ES-I3 (cell line): ENCODE data around the gene NME9.

ENCODE experiments used
- H3K36me3 ChIP-seq: 2 replicates; pipeline ENCODE4 v1.6.1; 2013; ENCODE audit warnings: mild to moderate bottlenecking, low read length, control low read depth, moderate library complexity; ENCODE audit not compliant: insufficient read depth
- H3K4me1 ChIP-seq: 2 replicates; pipeline ENCODE4 v1.6.1; 2013; ENCODE audit warnings: mild to moderate bottlenecking, control low read depth, low read length; ENCODE audit not compliant: insufficient read depth
- H3K9ac ChIP-seq: 2 replicates; pipeline ENCODE4 v1.6.1; 2013; ENCODE audit warnings: low read depth, mild to moderate bottlenecking, low read length, moderate library complexity
- H3K9me3 ChIP-seq: 2 replicates; pipeline ENCODE4 v1.6.1; 2013; ENCODE audit warnings: mild to moderate bottlenecking, low read length, moderate library complexity; ENCODE audit not compliant: control insufficient read depth, insufficient read depth

The NME9 gene

DNA sequence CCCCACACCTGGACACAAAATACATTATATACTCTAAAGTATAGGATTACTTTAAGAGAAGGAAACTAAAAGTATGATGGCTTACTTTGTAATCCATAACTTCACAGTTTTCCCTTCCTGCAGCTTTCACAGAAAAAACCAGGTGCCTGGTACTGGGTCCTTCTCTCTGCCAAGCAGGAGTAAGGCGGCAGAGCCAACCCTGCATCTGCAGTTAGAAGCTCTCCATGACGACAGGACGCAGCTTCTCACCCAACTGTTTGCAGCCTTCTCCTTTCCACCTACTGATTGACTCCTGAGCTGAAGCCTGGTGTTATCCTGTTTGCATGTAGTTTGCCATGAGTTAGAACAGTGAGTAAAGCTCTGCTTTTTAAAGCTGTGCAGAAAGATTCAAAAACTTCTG lies 25.4 kb upstream of the NME9 start:
- Histone ChIP-seq H3K9ac (no peak overlapping the region), H3K36me3 (no peaks in the 10 kb centered on the region), H3K9me3 (no peaks in the 10 kb centered on the region), H3K4me1 (peaks cover 5% of the 10 kb centered on the region; the same call in 1 of the 2 replicates)

DNA sequence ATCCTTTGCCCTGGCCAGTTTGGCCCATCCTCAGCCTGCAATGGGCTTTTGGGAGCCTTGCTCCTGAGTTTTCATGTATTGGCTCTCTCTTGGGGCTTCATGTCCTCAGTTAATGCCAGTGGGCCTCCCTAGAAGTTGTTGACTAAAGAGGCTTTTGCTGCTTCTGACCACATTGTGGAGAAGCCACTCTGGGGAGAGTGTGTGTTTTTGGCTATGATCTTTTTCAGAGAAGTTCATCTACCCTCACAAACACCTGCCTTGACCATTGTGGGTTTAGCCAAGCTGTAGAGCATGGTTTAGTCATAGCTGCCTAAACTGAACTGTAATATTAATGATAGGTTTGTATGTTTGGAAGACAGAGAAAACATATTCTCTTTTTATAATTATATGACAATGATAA lies 24.7 kb upstream of the NME9 start:
- Histone ChIP-seq H3K4me1 (peaks cover 11% of the 10 kb centered on the region), H3K9me3 (no peaks in the 10 kb centered on the region), H3K9ac (no peak overlapping the region), H3K36me3 (no peaks in the 10 kb centered on the region)

DNA sequence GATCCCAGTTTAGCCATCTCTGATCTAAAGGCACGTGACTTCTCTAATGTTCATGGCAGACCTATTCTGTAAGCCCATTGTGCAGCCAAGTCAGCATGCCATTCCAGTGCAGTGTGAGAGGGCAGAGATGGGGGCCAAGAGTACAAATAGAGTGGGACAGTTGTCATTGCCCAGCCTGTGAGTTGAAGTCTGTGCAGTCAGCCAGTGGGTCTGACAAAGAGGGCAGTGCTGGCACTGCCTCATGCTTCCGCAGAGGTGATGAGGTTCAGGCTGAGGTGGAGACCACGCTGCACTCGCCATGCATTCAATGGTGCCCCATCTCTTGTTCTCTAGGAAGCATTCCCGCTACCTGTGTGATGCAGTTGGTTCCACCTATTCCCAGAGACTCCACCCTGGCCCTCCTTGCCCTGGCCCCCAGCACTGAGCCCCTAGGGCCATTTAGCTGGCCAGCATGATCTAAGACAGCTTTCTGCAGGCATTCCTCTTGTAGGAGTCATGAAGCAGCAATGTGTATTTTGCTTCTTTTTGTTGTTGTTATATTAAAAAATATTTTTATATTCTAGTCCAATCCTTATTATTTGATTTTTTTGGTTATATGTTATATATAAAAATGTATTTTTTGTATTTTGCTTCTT lies 22.4 kb upstream of the NME9 start:
- H3K9ac ChIP-seq, result no peak overlapping the region
- H3K9me3 ChIP-seq, result no peaks in the 10 kb centered on the region
- peaks cover 11% of the 10 kb centered on the region; the same call in 1 of the 2 replicates for H3K4me1 ChIP-seq
- H3K36me3 ChIP-seq, result no peaks in the 10 kb centered on the region

DNA sequence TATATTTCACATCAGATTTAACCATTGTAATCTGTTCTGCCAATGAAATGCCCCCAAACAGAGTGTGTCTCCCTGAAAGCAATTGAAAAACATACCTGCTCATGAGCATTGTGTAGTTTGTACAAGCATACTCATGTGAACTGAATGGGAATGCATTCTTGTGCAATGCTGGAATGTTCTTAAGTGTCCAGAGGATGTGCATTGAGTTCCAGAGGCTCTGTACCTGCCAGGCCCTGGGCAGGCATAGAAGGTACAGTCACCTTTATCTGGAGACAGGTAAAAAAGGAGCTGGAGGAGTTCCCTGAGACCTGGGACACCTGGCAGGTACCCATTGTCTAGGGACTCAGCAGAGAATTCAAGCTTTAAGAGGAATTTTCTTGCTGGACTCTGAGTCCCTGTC lies 21.5 kb upstream of the NME9 start:
- Histone ChIP-seq H3K4me1 (peaks cover 6% of the 10 kb centered on the region; the same call in 1 of the 2 replicates), H3K9ac (no peak overlapping the region), H3K9me3 (no peaks in the 10 kb centered on the region), H3K36me3 (no peaks in the 10 kb centered on the region)

DNA sequence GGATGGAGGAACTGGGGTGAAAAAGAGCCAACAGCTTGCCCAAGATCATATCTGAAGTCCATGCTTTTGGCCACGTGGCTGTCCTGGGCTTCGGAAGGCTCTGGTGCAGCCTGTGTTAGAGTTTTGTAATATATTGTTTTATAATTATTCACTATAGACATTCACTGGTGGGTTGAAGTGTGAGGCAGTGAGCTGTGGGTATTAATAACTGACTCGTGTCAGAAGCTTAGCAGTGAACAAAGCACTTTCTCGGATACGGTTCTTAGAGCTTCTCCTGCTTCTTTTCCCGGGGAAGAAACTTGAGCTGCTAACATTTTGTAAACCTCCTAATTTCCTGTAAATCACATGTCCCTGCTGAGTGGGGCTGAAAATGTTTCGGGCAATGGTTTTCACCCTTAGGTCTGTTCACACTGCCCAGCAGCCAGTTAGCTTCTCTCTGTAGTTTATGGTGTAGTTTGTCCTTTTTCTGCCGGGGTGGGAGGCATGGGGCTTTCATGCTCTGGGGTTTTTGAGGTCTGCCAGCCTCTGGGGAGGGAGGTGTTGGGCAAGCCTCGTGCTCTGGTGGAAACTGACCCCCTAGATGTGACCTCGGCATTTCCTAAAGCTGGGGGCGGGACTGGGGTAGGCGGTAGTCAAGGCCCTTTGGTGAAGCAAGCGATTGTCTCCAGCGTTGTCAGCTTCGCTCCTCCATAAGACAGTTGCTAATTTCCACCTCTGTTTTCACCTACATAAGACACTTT lies 20.4 kb upstream of the NME9 start:
- peaks cover 6% of the 10 kb centered on the region; the same call in 1 of the 2 replicates for H3K4me1 ChIP-seq
- no peak overlapping the region for H3K9ac ChIP-seq
- no peaks in the 10 kb centered on the region for H3K36me3 ChIP-seq
- H3K9me3 ChIP-seq, result no peaks in the 10 kb centered on the region

DNA sequence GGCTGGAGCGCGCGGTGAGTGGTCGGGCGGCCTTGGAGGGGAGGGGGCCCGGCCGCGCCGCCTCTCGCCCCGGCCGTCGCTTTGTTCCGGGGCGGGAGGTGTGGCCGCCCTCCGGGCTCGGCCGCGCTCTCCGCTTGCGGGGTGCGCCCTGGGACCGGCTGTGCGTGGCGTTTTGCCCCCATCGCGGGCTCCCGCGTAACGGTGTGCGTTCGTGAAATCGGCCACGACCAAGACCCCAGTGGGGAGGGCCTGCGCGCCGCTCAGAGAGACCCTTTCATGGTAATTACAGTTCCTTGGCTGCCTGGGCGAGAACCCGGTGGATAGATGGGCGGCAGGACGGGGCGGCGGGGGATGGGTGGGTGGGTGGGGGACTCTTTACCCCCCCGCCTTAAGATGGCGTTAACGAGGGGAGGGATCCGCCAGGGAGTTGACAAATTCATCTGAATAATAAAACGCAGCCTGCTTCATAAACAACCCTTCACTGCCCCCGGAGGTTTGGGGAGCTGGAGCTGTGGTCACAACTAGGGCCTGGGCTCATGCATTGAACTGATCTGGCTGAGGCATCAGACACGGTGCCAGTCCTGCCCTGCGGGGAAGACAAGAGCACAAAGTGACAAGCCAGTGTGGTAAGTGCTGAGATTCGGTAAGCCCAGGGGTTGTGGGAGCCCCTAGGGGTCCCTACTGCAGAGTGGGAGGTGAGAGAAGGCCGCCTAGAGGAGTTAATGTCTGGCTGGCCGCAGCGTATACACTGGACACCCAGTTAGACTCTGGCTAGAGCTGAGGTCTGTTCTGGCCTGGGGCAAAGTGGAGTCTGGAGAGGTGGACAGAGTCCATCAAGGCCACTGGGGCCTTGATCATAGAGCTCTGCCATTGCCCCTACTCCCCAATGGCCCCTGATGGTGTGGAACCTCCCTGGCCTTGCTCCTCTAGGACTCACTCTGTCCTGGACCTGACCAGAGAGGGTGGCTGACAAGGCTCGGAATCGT lies 19.4 kb upstream of the NME9 start:
- H3K9ac ChIP-seq, result peak overlapping the region; percentile 96
- H3K4me1 ChIP-seq, result peaks cover 6% of the 10 kb centered on the region; the same call in 1 of the 2 replicates
- H3K36me3 ChIP-seq, result no peaks in the 10 kb centered on the region
- no peaks in the 10 kb centered on the region for H3K9me3 ChIP-seq

DNA sequence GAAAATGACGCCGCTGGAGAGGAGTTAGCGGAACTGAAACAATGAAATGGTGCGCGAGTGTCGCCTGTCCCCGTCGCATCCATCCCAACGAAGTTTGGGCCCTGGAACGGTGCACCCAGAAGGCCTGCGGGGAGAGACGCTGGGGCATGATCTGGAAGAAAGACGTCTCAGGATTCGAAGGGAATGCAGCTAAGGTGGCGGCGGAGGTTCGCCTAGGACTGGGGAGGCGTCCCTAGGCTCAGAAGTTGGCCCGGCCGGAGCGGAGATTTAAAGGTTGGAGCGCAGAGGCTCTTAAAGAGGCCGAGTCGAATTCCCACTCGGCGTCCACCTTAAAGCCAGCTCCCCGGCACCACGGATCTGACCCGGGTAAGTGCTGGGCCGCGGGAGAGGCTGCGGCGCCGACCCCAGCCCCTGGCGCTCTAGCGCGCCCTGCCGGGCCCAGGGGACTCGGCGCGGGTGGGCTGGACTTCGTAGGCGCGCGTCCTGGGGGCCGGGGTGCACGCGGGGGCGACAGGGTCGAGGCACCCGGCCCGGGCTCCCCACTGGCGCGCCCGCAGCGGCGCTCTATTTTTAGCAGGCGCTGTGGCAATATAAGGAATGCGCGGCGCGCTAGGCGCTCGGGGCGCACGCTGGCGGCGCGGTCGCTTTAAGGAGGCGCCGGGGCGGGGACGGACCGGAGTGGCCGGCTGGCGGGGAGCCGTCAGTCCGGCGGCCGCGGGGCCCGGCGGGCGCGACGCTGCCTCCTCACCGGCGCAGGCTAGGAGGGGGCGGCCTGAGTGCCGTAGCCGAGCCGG lies 18.5 kb upstream of the NME9 start, which contains the start of gene MRAS:
TSS of gene MRAS (plus strand) at position 620 of the 794 bp plus-strand sequence. CDS start 24,305 bp downstream, outside the sequence.
- peaks cover 6% of the 10 kb centered on the region; the same call in 1 of the 2 replicates for H3K4me1 ChIP-seq
- no peaks in the 10 kb centered on the region for H3K36me3 ChIP-seq
- H3K9ac ChIP-seq, result peak within 1 kb of the TSS; percentile 96
- no peaks in the 10 kb centered on the region for H3K9me3 ChIP-seq

DNA sequence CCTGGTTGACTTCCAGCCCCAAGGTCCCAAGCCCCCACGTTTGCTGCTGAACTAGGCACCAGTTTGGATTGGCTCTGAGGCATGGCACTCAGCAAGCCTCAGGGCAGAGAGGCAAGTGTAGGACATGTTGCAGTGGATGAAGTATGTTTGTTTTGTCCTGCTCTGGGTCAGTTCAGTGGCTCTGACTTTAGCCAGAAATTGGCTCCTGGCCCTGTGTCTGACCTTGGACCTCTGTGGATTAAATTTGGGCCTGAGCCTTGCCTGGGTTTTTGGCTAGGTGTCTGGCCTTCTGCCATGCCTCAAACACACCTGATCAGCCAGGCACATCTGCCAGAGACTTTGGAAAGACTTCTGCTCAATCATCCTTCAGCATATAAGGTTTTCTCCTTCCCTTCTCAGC lies 15.1 kb upstream of the NME9 start:
- H3K9me3 ChIP-seq, result no peaks in the 10 kb centered on the region
- H3K36me3 ChIP-seq, result no peaks in the 10 kb centered on the region
- H3K4me1 ChIP-seq, result peaks cover 4% of the 10 kb centered on the region; the same call in 1 of the 2 replicates
- H3K9ac ChIP-seq, result no peak overlapping the region

DNA sequence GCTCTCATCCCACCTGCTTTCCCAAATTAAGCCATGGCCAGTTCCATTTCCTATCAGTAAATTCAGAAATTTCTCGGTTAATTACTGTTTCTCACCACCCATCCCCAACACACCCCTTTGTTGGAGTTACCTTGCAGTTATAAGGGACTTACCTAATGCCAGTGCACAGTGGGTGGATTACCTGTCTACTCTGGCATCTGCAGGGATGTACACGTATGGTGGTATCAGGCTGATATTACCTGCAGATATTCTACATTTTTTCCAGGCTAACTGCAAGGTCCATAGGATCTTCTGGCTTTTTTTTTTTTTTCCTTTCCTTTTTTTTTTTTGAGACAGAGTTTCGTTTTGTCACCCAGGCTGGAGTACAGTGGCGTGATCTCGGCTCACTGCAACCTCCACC lies 10.9 kb upstream of the NME9 start:
- Histone ChIP-seq H3K4me1 (peaks cover 13% of the 10 kb centered on the region), H3K9ac (no peak overlapping the region), H3K9me3 (no peaks in the 10 kb centered on the region), H3K36me3 (no peaks in the 10 kb centered on the region)

DNA sequence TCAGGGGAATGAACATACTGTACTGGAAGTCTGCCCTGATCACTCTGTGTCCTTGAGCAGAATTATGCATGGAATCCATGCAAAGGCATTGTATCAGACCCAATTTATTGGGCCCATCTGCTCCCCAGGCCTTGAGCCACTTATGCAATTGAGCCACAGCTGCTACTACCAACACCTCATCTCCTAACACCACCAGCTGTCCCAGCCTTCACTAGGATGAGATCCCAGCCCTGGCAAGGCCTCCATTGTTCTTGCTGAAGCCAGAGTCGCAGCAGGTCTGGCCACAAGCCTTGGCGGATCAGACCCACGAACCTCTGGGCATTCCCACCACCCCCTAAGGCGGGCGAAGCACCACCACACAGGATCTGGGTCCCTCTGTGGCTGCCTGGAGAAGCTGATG lies 9.2 kb upstream of the NME9 start:
- Histone ChIP-seq H3K4me1 (peaks cover 13% of the 10 kb centered on the region), H3K9ac (no peak overlapping the region), H3K36me3 (no peaks in the 10 kb centered on the region), H3K9me3 (no peaks in the 10 kb centered on the region)

DNA sequence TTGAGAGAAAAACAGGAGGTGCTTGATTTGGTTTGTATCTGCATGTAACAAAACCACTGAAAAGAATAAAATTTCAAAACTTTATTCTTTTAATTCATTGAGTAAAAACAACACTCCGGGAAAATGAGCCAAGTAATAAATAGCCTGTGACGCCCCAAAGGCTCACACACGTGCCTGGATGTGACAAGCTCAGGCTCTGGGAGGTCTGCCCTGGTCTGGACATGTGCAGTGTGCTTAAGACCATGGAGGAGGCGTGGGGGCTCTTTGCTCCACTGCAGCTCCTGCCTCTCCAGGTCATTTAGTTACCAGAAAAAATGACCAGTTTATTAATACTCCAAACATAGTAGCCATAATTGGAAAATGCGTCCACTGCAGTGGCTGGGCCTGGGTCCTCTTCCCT lies 8.6 kb upstream of the NME9 start:
- Histone ChIP-seq H3K9me3 (no peaks in the 10 kb centered on the region), H3K9ac (no peak overlapping the region), H3K4me1 (peaks cover 13% of the 10 kb centered on the region), H3K36me3 (no peaks in the 10 kb centered on the region)

DNA sequence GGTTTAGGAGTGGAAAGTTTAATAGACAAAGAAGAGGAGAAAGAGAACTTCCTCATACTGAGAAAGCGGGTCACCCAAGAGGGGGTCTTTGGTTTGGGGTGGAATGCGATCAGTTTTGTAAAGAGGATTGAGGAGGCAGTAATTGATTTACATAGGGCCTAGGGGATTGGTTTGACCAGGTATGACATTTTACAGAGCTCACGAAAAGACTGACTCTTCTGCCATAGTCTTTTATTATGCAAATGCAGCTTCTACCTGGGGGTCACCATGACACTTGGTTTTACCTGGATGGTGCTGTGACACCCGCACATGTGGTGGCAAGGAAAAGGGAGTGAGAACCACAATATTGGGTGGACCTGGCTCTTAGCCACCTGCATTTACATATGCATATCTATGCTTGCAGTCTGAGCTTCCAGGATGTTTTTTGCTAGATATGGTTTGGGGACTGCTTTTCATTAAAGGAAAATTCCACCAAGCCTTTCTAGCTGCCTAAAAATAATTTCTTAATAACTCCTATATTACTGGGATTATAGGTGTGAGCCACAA lies 6.9 kb upstream of the NME9 start:
- Histone ChIP-seq H3K9ac (no peak overlapping the region), H3K4me1 (peaks cover 13% of the 10 kb centered on the region), H3K9me3 (no peaks in the 10 kb centered on the region), H3K36me3 (no peaks in the 10 kb centered on the region)

DNA sequence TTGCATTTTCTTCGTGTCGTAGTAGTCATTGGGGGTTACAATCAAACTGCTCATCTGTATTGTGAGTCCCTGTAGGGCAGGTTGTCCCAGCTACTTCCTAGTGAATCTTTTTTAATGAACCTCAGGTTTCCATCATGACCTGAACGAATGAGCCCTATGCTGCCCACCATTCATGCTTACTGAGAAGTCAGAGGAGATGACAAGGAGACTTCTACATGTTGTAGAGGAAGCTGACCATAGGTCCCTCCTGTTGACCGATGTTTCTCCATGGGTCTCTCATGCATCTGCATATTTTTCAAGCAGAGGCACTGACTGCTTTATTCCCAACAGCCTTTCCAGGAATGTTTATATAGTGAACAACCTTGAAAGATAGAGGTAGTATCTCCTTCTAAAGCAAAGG lies 5.0 kb upstream of the NME9 start:
- Histone ChIP-seq H3K9me3 (no peaks in the 10 kb centered on the region), H3K4me1 (peaks cover 13% of the 10 kb centered on the region), H3K9ac (no peak overlapping the region), H3K36me3 (no peaks in the 10 kb centered on the region)
